Testis (tissue), 3 donors: Measurements from ENCODE around the gene HES5. TPM values are rescaled to one million over a fixed set of nuclear protein-coding genes. Genes with fewer than 3 reads are reported as not detected.

Experiments
- DNase-seq: peaks from one replicate; pipeline ENCODE4 v3.0.0-alpha.2; 2019
- H3K27ac ChIP-seq, 2 donors: fragments of 200-600 bp; sonication (generic); one replicate each; pipeline ENCODE4 v1.5.1; 2019
- H3K27me3 ChIP-seq: fragments of 200-600 bp; sonication (generic); one replicate; pipeline ENCODE4 v1.5.1; 2019
- H3K36me3 ChIP-seq: fragments of 200-600 bp; sonication (generic); one replicate; pipeline ENCODE4 v1.5.1; 2017; ENCODE audit warnings: low read depth; ENCODE audit errors: missing control alignments
- H3K4me1 ChIP-seq: fragments of 200-600 bp; sonication (generic); one replicate; pipeline ENCODE4 v1.5.1; 2019
- H3K4me3 ChIP-seq, 2 donors: fragments of 200-600 bp; sonication (generic); one replicate each; pipeline ENCODE4 v1.5.1; 2017 to 2019
- H3K9me3 ChIP-seq: fragments of 200-600 bp; sonication (generic); one replicate; pipeline ENCODE4 v1.5.1; 2017
- CTCF ChIP-seq, 3 experiments: fragments of 450-650 bp in 2 of 3; fragments of 200-600 bp in 1 of 3; sonication (generic) in 1 of 3; IDR thresholded peaks; one replicate each; pipeline ENCODE4 v1.5.1; 2016 to 2019; ENCODE audit warnings: antibody characterized with exemption in 3 of 3, mild to moderate bottlenecking in 2 of 3, moderate library complexity in 1 of 3
- POLR2A ChIP-seq: fragments of 450-650 bp; IDR thresholded peaks from one replicate; pipeline ENCODE4 v1.6.1; 2017; ENCODE audit warnings: antibody characterized with exemption, mild to moderate bottlenecking, moderate library complexity
- WGBS, 2 donors: methylation state at CpG; one replicate each; pipeline ENCODE4 v1.1.5; 2018; 5-methylcytosine and 5-hydroxymethylcytosine counted together
- intact Hi-C: fragments of 100-400 bp; cut with DNase I; formaldehyde crosslinking; loops from one replicate; pipeline ENCODE4 v1.15.1; 2023; ENCODE audit warnings: low total_unique reads
- polyA plus RNA-seq: library from polyadenylated mRNA; stranded (reverse); fragments of 350-450 nt; fragmentation: Illumina TruSeq; extraction: RNeasy Lipid Tissue Mini Kit (QIAGEN cat#74804); gene quantifications from one replicate; pipeline ENCODE4 v1.2.3, GENCODE V29; 2014; ENCODE audit warnings: low read depth, low replicate concordance; ENCODE audit not compliant: insufficient read depth
- total RNA-seq, 2 donors: library from RNA; depleted of rRNA; stranded (reverse); fragments of >200 nt; gene quantifications; one replicate each; pipeline ENCODE4 v1.2.3, GENCODE V29; 2016

The HES5 gene
- total and polyA plus RNA-seq, 3 donors from 2014 or later = 1.1 to 4.2 (median 2.8) TPM

- H3K4me1 ChIP-seq = no peaks in the 10 kb centered on the region
- no peaks in the 10 kb centered on the region for H3K27me3 ChIP-seq
- no peaks in the 10 kb centered on the region for H3K9me3 ChIP-seq
- no peak overlapping the region for H3K4me3 ChIP-seq
- intact Hi-C loops = no loop called here
- WGBS, 2 donors = 70 to 92% methylated on average over 3 to 4 of the region's 4 CpGs
- H3K36me3 ChIP-seq = no peaks in the 10 kb centered on the region
- no peak for DNase-seq
- no peak for TF ChIP-seq POLR2A
- no peak overlapping the region for H3K27ac ChIP-seq
Measured at GRCh38 chr1:2497891-2498290, 32.2 kb downstream of the HES5 start.

- intact Hi-C loops = no loop called here
- Histone ChIP-seq H3K4me1 (no peaks in the 10 kb centered on the region), H3K9me3 (no peaks in the 10 kb centered on the region), H3K27me3 (no peaks in the 10 kb centered on the region), H3K36me3 (no peaks in the 10 kb centered on the region), H3K27ac (no peak overlapping the region), H3K4me3 (no peak overlapping the region)
- TF ChIP-seq POLR2A (no peak), CTCF (IDR thresholded peaks at IDR 0.05) (no peak)
- no peak for DNase-seq
- WGBS, 2 donors = 92 to 97% methylated on average over 10 to 26 of the region's 26 CpGs
Measured at GRCh38 chr1:2496746-2497145, 33.3 kb downstream of the HES5 start.

GRCh38 chr1:2496087-2496622 is 33.9 kb downstream of the HES5 start:
- H3K36me3 ChIP-seq = no peaks in the 10 kb centered on the region
- H3K27ac ChIP-seq = no peak overlapping the region
- intact Hi-C loops = no loop called here
- WGBS, 2 donors = 93% methylated on average over 25 to 28 of the region's 28 CpGs
- no peaks in the 10 kb centered on the region for H3K9me3 ChIP-seq
- DNase-seq = no peak
- no peaks in the 10 kb centered on the region for H3K27me3 ChIP-seq
- H3K4me3 ChIP-seq = no peak overlapping the region
- H3K4me1 ChIP-seq = no peaks in the 10 kb centered on the region
- TF ChIP-seq CTCF (IDR thresholded peaks at IDR 0.05) = no peak
- TF ChIP-seq POLR2A = no peak

GRCh38 chr1:2495546-2495945 is 34.5 kb downstream of the HES5 start:
- no peaks in the 10 kb centered on the region for H3K27me3 ChIP-seq

GRCh38 chr1:2495026-2495425 is 35.0 kb downstream of the HES5 start:
- WGBS, 2 donors = 95% methylated on average over 12 of the region's 12 CpGs; no CpG with 5 or more reads in 1 of the 2 donors
- intact Hi-C loops = no loop called here
- no peaks in the 10 kb centered on the region for H3K27me3 ChIP-seq
- H3K4me1 ChIP-seq = no peaks in the 10 kb centered on the region
- no peak overlapping the region for H3K4me3 ChIP-seq
- H3K36me3 ChIP-seq = no peaks in the 10 kb centered on the region
- TF ChIP-seq POLR2A (no peak), CTCF (IDR thresholded peaks at IDR 0.05) (no peak)
- DNase-seq = no peak
- no peaks in the 10 kb centered on the region for H3K9me3 ChIP-seq
- H3K27ac ChIP-seq = no peak overlapping the region

More at GRCh38 chr1:2495546-2495945, 34.5 kb downstream of the HES5 start:
- H3K27ac ChIP-seq = no peak overlapping the region
- intact Hi-C loops = no loop called here
- H3K36me3 ChIP-seq = no peaks in the 10 kb centered on the region
- TF ChIP-seq CTCF (IDR thresholded peaks at IDR 0.05) (no peak), POLR2A (no peak)
- H3K4me3 ChIP-seq = no peak overlapping the region
- no peaks in the 10 kb centered on the region for H3K9me3 ChIP-seq
- WGBS, 2 donors = 97 to 100% methylated on average over 3 to 12 of the region's 12 CpGs
- DNase-seq = no peak
- no peaks in the 10 kb centered on the region for H3K4me1 ChIP-seq
